IMR-90 (cell line): Measurements from ENCODE around the gene INO80D. TPM values are rescaled to one million over a fixed set of nuclear protein-coding genes. Genes with fewer than 3 reads are reported as not detected.

ENCODE experiments used
- ATAC-seq: fragments of 200-7000 bp; cut with Tn5 transposase; 2 replicates; pipeline ENCODE4 v1.9.1; 2020; ENCODE audit warnings: low read depth, mild to moderate bottlenecking, moderate library complexity
- BruUV-seq: library from RNA; stranded (reverse); fragments of 400-500 nt; replicated peaks from 2 replicates; lab custom pipeline; 2021; lab: Mats Ljungman, UMichigan
- CTCF ChIA-PET: fragments of 300-600 bp; formaldehyde crosslinking; extraction: SDS; loops from one replicate; lab custom pipeline; 2021; ENCODE audit warnings: antibody characterized with exemption; lab: Yijun Ruan, JAX
- POLR2A ChIA-PET: fragments of 300-600 bp; sonication (Branson Sonifier 250); formaldehyde crosslinking; loops from one replicate; lab custom pipeline; 2022; ENCODE audit warnings: antibody characterized with exemption; ENCODE audit not compliant: unreplicated experiment; lab: Charles Lee
- DNase-seq: peaks from one replicate; pipeline ENCODE4 v3.0.0; 2013
- H2AFZ ChIP-seq: replicated peaks from 2 replicates; pipeline ENCODE3; 2013; ENCODE audit warnings: low read length, mild to moderate bottlenecking; ENCODE audit not compliant: poor library complexity
- H2AK5ac ChIP-seq: 2 replicates; pipeline ENCODE4 v1.6.1; 2013; ENCODE audit warnings: low read depth, low read length, inconsistent platforms
- H2AK9ac ChIP-seq: replicated peaks from 2 replicates; pipeline ENCODE3; 2013; ENCODE audit warnings: mild to moderate bottlenecking, low read depth, low read length, moderate library complexity; ENCODE audit not compliant: poor library complexity
- H2BK120ac ChIP-seq: 2 replicates; pipeline ENCODE4 v1.6.1; 2013; ENCODE audit warnings: low read depth, low read length, inconsistent platforms
- H2BK15ac ChIP-seq: 3 replicates; pipeline ENCODE4 v1.6.1; 2013; ENCODE audit warnings: low read depth, low read length, inconsistent platforms
- H2BK20ac ChIP-seq: 2 replicates; pipeline ENCODE4 v1.6.1; 2013; ENCODE audit warnings: low read depth, mild to moderate bottlenecking, inconsistent platforms, low read length, moderate library complexity
- H2BK5ac ChIP-seq: 2 replicates; pipeline ENCODE4 v1.6.1; 2013; ENCODE audit warnings: mild to moderate bottlenecking, low read depth, low read length, inconsistent platforms; ENCODE audit not compliant: poor library complexity, severe bottlenecking
- H3K14ac ChIP-seq: replicated peaks from 2 replicates; pipeline ENCODE4 v1.6.1; 2013; ENCODE audit warnings: low read depth, low read length, inconsistent platforms
- H3K18ac ChIP-seq: 2 replicates; pipeline ENCODE4 v1.6.1; 2013; ENCODE audit warnings: low read depth, low read length, control low read depth
- H3K23ac ChIP-seq: 2 replicates; pipeline ENCODE4 v1.6.1; 2013; ENCODE audit warnings: low read depth, low read length, inconsistent platforms
- H3K27ac ChIP-seq: 2 replicates; pipeline ENCODE4 v1.5.1; 2013; ENCODE audit warnings: mild to moderate bottlenecking, control low read depth, low read length; ENCODE audit not compliant: insufficient read depth
- H3K27me3 ChIP-seq: 2 replicates; pipeline ENCODE4 v1.6.1; 2013; ENCODE audit warnings: low read length; ENCODE audit not compliant: control insufficient read depth, insufficient read depth
- H3K36me3 ChIP-seq: 2 replicates; pipeline ENCODE4 v1.6.1; 2013; ENCODE audit warnings: low read length, mixed read lengths; ENCODE audit not compliant: control insufficient read depth, insufficient read depth
- H3K4ac ChIP-seq: 2 replicates; pipeline ENCODE4 v1.6.1; 2013; ENCODE audit warnings: low read depth, low read length, inconsistent platforms
- H3K4me1 ChIP-seq: 2 replicates; pipeline ENCODE4 v1.6.1; 2013; ENCODE audit warnings: low read length, mixed read lengths; ENCODE audit not compliant: control insufficient read depth, insufficient read depth
- H3K4me2 ChIP-seq: 2 replicates; pipeline ENCODE4 v1.6.1; 2013; ENCODE audit warnings: low read depth, mild to moderate bottlenecking, control low read depth, low read length, moderate library complexity
- H3K4me3 ChIP-seq: 2 replicates; pipeline ENCODE4 v1.5.1; 2013; ENCODE audit warnings: low read depth, mild to moderate bottlenecking, control low read depth, low read length, moderate library complexity; ENCODE audit not compliant: insufficient read depth
- H3K56ac ChIP-seq: 2 replicates; pipeline ENCODE4 v1.6.1; 2013; ENCODE audit warnings: low read length, inconsistent platforms; ENCODE audit not compliant: insufficient read depth; ENCODE audit errors: extremely low read depth
- H3K79me1 ChIP-seq, 2 experiments: 2 replicates each; pipeline ENCODE4 v1.6.1; 2013; ENCODE audit warnings: low read length in 2 of 2, inconsistent platforms in 1 of 2, low read depth in 1 of 2
- H3K9ac ChIP-seq: 2 replicates; pipeline ENCODE4 v1.6.1; 2013; ENCODE audit warnings: low read depth, low read length, control low read depth
- H3K9me1 ChIP-seq: 2 replicates; pipeline ENCODE4 v1.6.1; 2013; ENCODE audit warnings: low read length, inconsistent platforms; ENCODE audit not compliant: insufficient read depth
- H3K9me3 ChIP-seq: 2 replicates; pipeline ENCODE4 v1.6.1; 2013; ENCODE audit warnings: low read length; ENCODE audit not compliant: control insufficient read depth, insufficient read depth
- H4K20me1 ChIP-seq: 2 replicates; pipeline ENCODE4 v1.6.1; 2013; ENCODE audit warnings: low read length, inconsistent platforms; ENCODE audit not compliant: insufficient read depth
- H4K5ac ChIP-seq: 2 replicates; pipeline ENCODE4 v1.6.1; 2013; ENCODE audit warnings: mild to moderate bottlenecking, low read depth, low read length, control low read depth
- H4K8ac ChIP-seq, 2 experiments: 2 replicates each; pipeline ENCODE4 v1.6.1; 2013; ENCODE audit warnings: low read depth in 2 of 2, low read length in 2 of 2, control low read depth in 1 of 2, inconsistent platforms in 1 of 2
- H4K91ac ChIP-seq: 2 replicates; pipeline ENCODE4 v1.6.1; 2013; ENCODE audit warnings: low read depth, low read length, inconsistent platforms; ENCODE audit not compliant: insufficient read depth
- RFX5 ChIP-seq: IDR thresholded peaks from 2 replicates; pipeline ENCODE4 v1.8.0; 2012; ENCODE audit warnings: low read depth, mild to moderate bottlenecking, low read length, moderate library complexity
- WGBS, 2 experiments: methylation state at CpG; one replicate each; pipeline versions ENCODE4 v1.1.5 to v1.1.7; 2013; ENCODE audit warnings: missing lambda C conversion rate in 2 of 2; ENCODE audit not compliant: insufficient read length in 1 of 2; ENCODE audit errors: extremely low coverage in 2 of 2; 5-methylcytosine and 5-hydroxymethylcytosine counted together
- dilution Hi-C: fragments of 300-500 bp; cut with HindIII; formaldehyde crosslinking; loops from one replicate; pipeline ENCODE4 v1.14.3; 2018; ENCODE audit warnings: low sequenced_read_pairs; ENCODE audit not compliant: unreplicated experiment
- in situ Hi-C: fragments of 300-500 bp; cut with MboI; formaldehyde crosslinking; loops from 3 replicates; pipeline ENCODE4 v1.14.3; 2019; ENCODE audit warnings: low sequenced_read_pairs, inconsistent platforms, mixed read lengths
- intact Hi-C: fragments of 100-400 bp; cut with micrococcal nuclease; formaldehyde crosslinking; loops from 2 replicates; pipeline ENCODE4 v1.10.0; 2022
- polyA plus RNA-seq, 3 experiments: library from polyadenylated mRNA; depleted of rRNA; stranded (reverse); fragments of >200 nt; gene quantifications; 2 replicates each; pipeline ENCODE4 v1.2.3, GENCODE V29; 2012; ENCODE audit warnings: low replicate concordance in 1 of 3
- total RNA-seq: library from RNA; depleted of rRNA; stranded (reverse); fragments of >200 nt; gene quantifications from 2 replicates; pipeline ENCODE4 v1.2.3, GENCODE V29; 2012

The INO80D gene
- total and polyA plus RNA-seq, 2 of the 4 experiments (the other 2 are of a cell fraction), result 0.79 to 4.5 TPM

DNA sequence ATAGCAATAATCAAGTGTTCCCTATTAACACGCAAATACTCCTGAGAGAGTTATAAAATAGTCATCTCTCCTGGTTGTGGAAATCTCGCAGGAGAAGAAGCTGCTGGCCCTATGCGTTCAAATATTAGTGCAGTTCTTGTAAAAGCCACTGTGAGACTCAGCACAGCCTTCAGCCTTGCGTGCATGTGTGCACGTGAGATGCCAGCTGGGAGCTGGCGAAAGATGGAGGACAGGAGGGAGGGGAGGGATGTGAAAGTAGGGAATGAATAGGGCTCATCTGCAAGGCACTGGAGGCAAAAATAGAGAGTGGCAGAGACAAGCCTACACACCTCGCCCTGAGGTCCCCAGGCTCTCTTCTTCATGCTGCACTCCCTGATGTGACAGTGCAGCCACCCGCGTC, 126.5 kb downstream of the INO80D start:
- Histone ChIP-seq H3K9me1 (no peaks in the 10 kb centered on the region; the same call in 1 of the 2 replicates), H2BK5ac (no peak overlapping the region), H3K23ac (no peak overlapping the region), H4K8ac (no peak overlapping the region), H3K4me2 (no peak overlapping the region), H2AK5ac (no peak overlapping the region), H2BK120ac (no peak overlapping the region), H3K36me3 (no peaks in the 10 kb centered on the region), H3K4me3 (no peak overlapping the region), H3K14ac (no peak overlapping the region), H3K18ac (no peak overlapping the region), H2BK20ac (no peak overlapping the region), H2AK9ac (no peak overlapping the region), H3K4me1 (no peaks in the 10 kb centered on the region), H3K56ac (no peak overlapping the region), H2BK15ac (no peak overlapping the region), H3K9me3 (no peaks in the 10 kb centered on the region), H4K20me1 (no peaks in the 10 kb centered on the region), H3K27ac (no peak overlapping the region), H3K79me1 (no peaks in the 10 kb centered on the region), H2AFZ (peak overlapping the region; percentile 41), H3K9ac (no peak overlapping the region), H4K91ac (no peak overlapping the region), H3K27me3 (peaks cover 19% of the 10 kb centered on the region), H3K4ac (no peak overlapping the region), H4K5ac (no peak overlapping the region)
- TF ChIP-seq RFX5, result no peak
- no TSS peak for BruUV-seq
- intact Hi-C loops (no loop called here), dilution Hi-C loops (no loop called here), in situ Hi-C loops (no loop called here)
- 67% methylated on average over 2 of the region's 9 CpGs; no CpG with 5 or more reads in 1 of the 2 experiments for WGBS, 2 experiments
- DNase-seq (no peak), ATAC-seq (no peak)
- POLR2A ChIA-PET, result no interaction called here
- CTCF ChIA-PET, result no interaction called here
